ENCODE measurements around the gene SNRNP27.
"Not testable (repeated sequence)": the region's sequence is repeated elsewhere in the genome, so short reads cannot be mapped to it uniquely, and the experiment has no call there.

The SNRNP27 gene, protein sequence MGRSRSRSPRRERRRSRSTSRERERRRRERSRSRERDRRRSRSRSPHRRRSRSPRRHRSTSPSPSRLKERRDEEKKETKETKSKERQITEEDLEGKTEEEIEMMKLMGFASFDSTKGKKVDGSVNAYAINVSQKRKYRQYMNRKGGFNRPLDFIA

GRCh38 chr2:69893684-69894551, at the start of gene SNRNP27:
TSS of gene SNRNP27 (plus strand) at chr2:69893956. CDS start at chr2:69893985, 29 bp downstream.
- FAIRE-seq, result no peak

DNA sequence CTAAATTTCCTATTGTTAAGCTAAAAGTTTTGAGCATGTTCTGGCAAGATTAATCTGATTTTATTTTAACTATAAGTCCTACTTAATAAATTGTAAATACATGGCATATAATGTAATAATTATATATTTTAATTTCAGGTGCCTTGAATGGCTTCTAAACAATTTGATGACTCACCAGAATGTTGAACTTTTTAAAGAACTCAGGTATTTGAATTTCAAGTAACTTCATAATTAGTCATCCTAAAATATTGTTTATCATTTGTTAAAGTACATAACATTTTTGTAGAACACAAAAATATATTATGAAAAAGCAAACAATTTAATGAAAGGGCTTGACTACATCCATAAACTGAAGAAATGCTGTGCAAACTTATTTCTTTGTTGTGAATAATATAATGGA, 49.8 kb upstream of the SNRNP27 start:
- no peak for FAIRE-seq

DNA sequence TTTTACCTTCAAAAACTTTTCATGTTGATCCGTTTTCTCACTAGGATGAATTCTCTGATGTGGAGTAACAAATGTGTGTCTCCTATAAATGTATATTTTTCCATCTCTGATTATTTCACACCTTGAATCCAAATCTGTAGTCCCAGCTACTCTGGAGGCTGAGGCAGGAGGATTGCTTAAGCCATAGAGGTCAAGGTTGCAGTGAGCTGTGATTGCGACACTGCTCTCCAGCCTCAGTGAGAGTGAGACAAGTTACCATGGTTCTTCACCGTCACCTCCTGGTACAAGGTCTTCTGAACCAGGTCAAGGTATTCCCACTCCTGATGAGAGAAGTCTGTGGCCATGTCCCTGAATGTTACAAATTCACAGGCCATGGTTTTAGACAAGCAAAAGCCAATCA, 49.2 kb upstream of the SNRNP27 start:
- FAIRE-seq, result no peak

- no peak for FAIRE-seq
Measured at GRCh38 chr2:69846182-69847067, 47.3 kb upstream of the SNRNP27 start.

DNA sequence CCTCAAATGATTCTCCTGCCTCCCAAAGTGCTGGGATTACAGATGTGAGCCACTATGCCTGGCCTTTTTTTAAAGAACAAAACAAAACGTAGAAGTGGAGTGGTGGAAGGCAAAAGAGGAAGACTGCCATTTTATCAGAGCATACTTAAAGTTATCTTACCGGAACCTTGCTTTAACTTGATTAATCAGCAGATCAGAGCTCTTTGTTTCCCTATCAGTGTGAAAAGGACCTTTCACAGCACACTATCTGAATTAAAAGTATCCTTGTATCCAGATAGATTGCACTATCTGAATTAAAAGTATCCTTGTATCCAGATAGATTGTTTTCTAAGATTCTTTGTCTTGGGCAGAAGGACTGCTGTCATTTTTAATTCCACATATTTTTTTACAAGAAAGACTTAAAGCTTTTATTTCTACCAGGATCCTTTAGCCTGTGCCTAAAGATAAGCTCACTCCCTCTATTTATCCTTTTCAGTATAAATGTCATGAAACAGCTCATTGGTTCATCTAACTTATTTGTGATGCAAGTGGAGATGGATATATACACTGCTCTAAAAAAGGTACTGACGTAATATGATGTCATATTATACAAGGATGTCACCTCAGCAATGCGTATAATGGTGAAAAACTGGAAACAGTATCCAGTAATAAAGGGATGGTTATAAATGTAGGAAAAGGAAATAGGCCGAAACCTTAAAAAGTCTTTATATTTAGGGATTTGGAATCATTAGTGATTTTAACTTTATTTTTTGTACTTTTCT, 46.5 kb upstream of the SNRNP27 start:
- no peak for FAIRE-seq

DNA sequence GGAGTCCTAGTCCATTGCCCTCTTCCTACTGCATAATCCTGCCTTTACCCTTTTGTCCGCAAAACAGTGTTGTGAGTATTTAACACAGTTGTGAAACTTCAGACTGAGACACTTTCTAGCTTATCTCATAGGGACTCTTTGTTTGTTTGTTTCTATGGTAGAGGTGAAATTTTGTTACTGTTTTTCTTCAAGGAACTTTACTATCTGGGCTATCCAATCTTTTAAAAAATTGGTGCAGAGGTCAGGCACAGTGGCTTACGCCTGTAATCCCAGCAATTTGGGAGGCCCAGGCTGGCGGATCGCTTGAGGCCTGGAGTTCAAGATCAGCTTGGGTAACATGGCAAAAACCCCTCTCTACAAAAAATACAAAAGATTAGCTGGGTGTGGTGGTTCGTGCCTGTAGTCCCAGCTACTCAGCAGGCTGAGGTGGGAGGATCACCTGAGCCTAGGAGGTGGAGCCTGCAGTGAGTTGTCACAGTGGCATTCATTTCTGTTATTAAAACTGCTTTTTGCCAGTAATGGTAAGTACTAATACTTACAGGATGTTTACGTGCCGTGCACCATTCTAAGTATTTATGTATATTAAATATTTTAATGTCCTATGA, 45.5 kb upstream of the SNRNP27 start:
- no peak for FAIRE-seq

DNA sequence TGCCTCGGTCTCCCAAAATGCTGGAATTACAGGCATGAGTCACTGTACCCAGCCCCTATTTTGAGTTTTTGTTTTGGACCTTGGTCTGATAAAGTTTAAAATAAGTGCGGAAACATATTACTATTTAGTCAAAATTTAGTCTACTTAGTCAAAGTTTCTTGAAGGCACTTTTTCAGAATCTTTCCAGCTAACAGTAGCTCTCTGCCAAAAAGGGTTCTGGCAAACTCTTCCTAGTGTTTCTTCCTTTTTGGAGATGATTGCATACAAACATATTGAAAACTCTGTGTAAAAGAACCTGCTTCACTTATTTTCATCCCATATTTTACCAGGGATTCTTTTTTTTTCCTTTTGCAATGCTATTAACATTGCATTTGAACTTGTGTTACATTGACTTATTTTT, 35.5 kb upstream of the SNRNP27 start:
- no peak for FAIRE-seq

DNA sequence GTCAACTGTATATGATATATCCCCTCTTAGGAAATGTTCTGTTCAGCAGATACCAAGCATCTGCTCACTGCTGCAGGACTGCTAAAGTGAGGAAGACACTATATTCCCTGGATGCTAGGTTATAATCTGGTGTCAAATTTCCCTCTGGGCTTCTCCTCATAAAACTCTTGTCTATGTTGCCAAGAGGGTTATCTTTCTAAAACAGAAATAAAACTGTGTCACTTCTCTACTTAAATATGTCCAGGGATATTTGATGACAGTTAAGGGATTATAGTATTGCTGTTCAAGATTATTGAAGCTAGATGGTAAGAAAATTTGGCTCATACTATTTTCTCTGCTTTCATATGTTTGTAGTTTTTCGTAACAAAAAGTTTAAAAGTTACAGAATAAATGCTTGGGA, 30.5 kb upstream of the SNRNP27 start:
- FAIRE-seq, result no peak

DNA sequence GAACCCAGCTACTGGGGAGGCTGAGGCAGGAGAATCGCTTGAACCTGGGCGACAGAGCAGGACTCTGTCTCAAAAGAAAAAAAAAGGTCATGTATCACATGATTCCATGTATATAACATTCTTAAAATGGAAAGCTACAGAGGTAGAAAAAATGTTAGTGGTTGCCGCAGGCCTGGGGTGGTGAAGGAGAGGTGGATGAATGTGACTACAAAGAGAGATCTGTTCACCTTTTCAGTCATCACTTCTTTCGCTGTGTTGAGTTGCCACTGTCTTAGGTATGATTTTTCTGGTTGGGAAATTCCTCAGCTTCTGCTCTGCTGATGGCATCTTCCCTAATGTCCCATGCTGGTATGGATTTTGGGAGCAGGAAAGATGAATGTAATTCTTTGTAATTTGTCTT, 5.3 kb upstream of the SNRNP27 start:
- no peak for FAIRE-seq

DNA sequence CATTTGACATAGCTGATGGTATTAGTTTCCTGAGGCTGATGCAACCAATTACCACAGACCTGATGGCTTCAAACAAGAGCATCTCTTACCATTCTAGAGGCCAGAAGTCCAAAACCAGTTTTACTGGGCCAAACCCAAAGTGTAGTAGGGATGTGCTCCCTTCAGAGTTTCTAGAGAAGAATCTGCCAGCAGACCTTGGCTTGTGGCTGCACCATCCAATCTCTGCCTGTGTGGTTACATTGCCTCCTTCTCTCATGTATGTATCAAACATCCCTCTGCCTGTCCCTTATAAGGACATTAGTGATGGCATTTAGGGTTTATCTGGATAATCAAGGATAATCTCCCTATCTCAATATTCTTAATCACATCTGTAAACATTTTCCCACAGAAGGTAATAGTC, 4.5 kb upstream of the SNRNP27 start:
- FAIRE-seq, result no peak

- no peak for FAIRE-seq
Measured at GRCh38 chr2:69890881-69891280, 2.9 kb upstream of the SNRNP27 start.

GRCh38 chr2:69892838-69893424, 825 bp upstream of the SNRNP27 start:
- FAIRE-seq, result not testable (repeated sequence)

DNA sequence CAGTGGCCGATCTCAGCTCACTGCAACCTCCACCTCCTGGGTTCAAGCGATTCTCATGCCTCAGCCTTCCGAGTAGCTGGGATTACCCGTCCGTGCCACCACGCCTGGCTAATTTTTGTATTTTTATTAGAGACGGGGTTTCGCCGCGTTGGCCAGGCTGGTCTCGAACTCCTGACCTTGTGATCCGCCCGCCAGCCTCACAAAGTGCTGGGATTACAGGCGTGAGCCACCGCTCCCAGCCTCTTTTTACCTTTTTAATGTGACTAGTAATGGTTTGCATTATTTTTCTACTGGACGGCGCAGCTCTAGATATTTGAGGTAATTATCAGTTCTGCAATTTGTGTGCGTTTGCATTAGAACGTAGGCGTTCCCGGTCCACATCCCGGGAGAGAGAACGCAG, 981 bp downstream of the SNRNP27 start:
- FAIRE-seq, result not testable (repeated sequence)

GRCh38 chr2:69902213-69902922, 8.6 kb downstream of the SNRNP27 start:
- FAIRE-seq, result no peak

DNA sequence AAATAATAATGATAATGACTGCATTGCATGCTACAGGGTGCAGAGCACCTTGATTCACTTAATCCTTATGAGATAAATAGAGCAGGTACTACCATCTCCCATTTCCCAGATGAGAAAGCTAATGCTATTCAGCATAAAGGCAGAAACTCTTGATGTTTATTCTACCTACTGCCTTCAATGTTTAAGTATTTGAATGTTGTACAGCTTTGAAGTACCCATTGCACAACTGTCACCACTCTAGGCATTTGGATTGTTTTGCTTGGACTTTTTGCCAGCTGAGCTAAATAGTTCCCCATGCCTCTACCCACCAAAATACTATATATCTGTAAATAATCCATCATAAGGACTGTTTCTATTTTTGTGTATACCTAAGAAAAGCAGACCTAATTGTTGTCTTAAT, 13.5 kb downstream of the SNRNP27 start:
- no peak for FAIRE-seq

GRCh38 chr2:69911985-69912563, 18.3 kb downstream of the SNRNP27 start:
- FAIRE-seq, result peak; percentile 99

DNA sequence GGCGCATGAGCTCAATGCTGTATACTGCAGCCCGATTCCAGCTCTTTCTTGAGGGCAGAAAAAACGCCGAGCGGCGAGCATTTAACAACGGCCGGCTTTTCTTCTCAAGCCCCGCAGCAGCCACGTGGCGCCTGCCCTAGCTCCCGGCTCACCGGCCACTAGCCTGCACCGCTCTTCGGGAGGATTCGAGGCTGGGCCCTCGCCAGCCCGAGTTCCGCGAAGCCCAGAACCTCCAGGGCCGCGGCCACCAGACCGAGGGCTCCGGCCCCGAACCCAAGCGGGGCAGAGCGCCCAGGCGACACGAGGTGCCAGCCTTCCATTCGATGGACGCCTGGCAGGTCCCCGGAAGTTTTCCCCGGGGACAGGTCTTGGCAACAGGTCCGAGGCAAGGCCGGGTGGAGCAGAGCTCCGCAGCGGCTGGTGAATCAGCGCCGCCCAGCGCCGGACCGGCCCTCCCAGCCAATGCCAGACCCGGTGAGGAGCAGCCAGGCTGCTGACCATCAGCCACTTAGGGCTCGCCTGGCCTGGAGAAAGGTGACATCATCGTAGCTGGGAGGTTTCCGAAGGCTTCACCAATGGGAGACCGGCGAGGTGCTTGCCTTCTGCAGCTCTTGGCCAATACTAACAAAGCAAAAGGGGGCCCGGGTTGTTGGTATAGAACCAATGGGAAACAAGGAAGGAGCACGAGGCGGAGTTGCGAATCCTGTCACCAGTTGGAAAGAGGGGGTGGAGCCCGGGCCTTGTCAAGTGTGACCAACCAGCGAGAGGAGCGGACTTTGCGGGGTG, 20.6 kb downstream of the SNRNP27 start:
- peak; percentile 99 for FAIRE-seq

- no peak for FAIRE-seq
Measured at GRCh38 chr2:69914950-69915945, 21.5 kb downstream of the SNRNP27 start, which contains the start of gene MXD1. TSS of gene MXD1 (plus strand) at chr2:69915109. CDS start at chr2:69915331, 222 bp downstream.

DNA sequence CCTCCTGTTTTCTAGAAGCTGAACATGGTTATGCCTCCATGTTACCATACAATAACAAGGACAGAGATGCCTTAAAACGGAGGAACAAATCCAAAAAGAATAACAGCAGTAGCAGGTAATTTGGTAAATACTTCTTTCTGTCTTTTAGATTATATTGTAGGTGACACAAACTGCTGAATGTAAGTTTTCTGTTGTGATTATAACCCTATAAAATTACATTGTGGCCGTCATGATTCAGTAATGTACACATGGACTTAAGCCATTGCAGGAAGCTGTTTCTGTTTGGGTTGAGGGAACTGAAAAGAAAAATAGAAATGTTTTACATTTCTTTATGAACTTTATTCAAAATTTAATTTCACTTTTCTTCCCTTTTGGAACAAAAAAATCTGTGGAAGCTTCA, 22.4 kb downstream of the SNRNP27 start:
- no peak for FAIRE-seq
